Measurements from ENCODE around the gene CNGB1. TPM values are rescaled to one million over a fixed set of nuclear protein-coding genes. Genes with fewer than 3 reads are reported as not detected.

CNGB1 gene
- total RNA-seq, 3 donors from 2014 or later: 0.14 to 2.0 (median 0.55) TPM

- DNase-seq (no peak), ATAC-seq (no peak)
- H3K36me3 ChIP-seq (ENCODE audit: low read depth): no peaks in the 10 kb centered on the region
- no peak overlapping the region for H3K4me3 ChIP-seq
- no peaks in the 10 kb centered on the region for H3K9me3 ChIP-seq
- intact Hi-C loops (cut with DNase I, micrococcal nuclease): no loop called here
- TF ChIP-seq CTCF (IDR thresholded peaks at IDR 0.05): no peak
- H3K4me1 ChIP-seq (ENCODE audit: low read depth): no peaks in the 10 kb centered on the region
Measured at GRCh38 chr16:57937861-57938260, 33.1 kb downstream of the CNGB1 start.

- Histone ChIP-seq H3K4me1 (ENCODE audit: low read depth) (no peaks in the 10 kb centered on the region), H3K9me3 (no peaks in the 10 kb centered on the region), H3K4me3 (no peak overlapping the region), H3K36me3 (ENCODE audit: low read depth) (no peaks in the 10 kb centered on the region)
- DNase-seq (no peak), ATAC-seq (no peak)
- intact Hi-C loops (cut with DNase I, micrococcal nuclease): no loop called here
- TF ChIP-seq CTCF (IDR thresholded peaks at IDR 0.05): no peak
Measured at GRCh38 chr16:57935904-57936303, 35.0 kb downstream of the CNGB1 start.

GRCh38 chr16:57930533-57930932 is 40.4 kb downstream of the CNGB1 start:
- TF ChIP-seq CTCF (IDR thresholded peaks at IDR 0.05): no peak
- intact Hi-C loops (cut with DNase I, micrococcal nuclease): no loop called here
- Histone ChIP-seq H3K36me3 (ENCODE audit: low read depth) (no peaks in the 10 kb centered on the region), H3K9me3 (no peaks in the 10 kb centered on the region), H3K4me1 (ENCODE audit: low read depth) (no peaks in the 10 kb centered on the region), H3K4me3 (no peak overlapping the region)
- DNase-seq (no peak), ATAC-seq (no peak)

GRCh38 chr16:57929250-57929649 is 41.7 kb downstream of the CNGB1 start:
- Histone ChIP-seq H3K4me1 (ENCODE audit: low read depth) (no peaks in the 10 kb centered on the region), H3K4me3 (no peak overlapping the region), H3K9me3 (no peaks in the 10 kb centered on the region), H3K36me3 (ENCODE audit: low read depth) (no peaks in the 10 kb centered on the region)
- no peak for ATAC-seq
- DNase-seq: no peak
- intact Hi-C loops (cut with DNase I, micrococcal nuclease): no loop called here
- TF ChIP-seq CTCF (IDR thresholded peaks at IDR 0.05): no peak

- no peak for ATAC-seq
- no peak for DNase-seq
- Histone ChIP-seq H3K9me3 (no peaks in the 10 kb centered on the region), H3K4me3 (no peak overlapping the region), H3K4me1 (ENCODE audit: low read depth) (no peaks in the 10 kb centered on the region), H3K36me3 (ENCODE audit: low read depth) (no peaks in the 10 kb centered on the region)
- intact Hi-C loops (cut with DNase I, micrococcal nuclease): no loop called here
- TF ChIP-seq CTCF (IDR thresholded peaks at IDR 0.05): no peak
Measured at GRCh38 chr16:57926041-57926440, 44.9 kb downstream of the CNGB1 start.

GRCh38 chr16:57925310-57925709 is 45.6 kb downstream of the CNGB1 start:
- intact Hi-C loops (cut with DNase I, micrococcal nuclease): no loop called here
- TF ChIP-seq CTCF (IDR thresholded peaks at IDR 0.05): no peak

More at GRCh38 chr16:57925310-57925709, 45.6 kb downstream of the CNGB1 start:
- no peaks in the 10 kb centered on the region for H3K4me1 ChIP-seq (ENCODE audit: low read depth)
- H3K9me3 ChIP-seq: no peaks in the 10 kb centered on the region
- no peak for ATAC-seq
- no peak overlapping the region for H3K4me3 ChIP-seq
- no peaks in the 10 kb centered on the region for H3K36me3 ChIP-seq (ENCODE audit: low read depth)
- no peak for DNase-seq

All from mucosa of descending colon (tissue), 3 donors.